ENCODE results near the gene TEKT4. TPM values are rescaled to one million over a fixed set of nuclear protein-coding genes. Genes with fewer than 3 reads are reported as not detected.
"Not testable (repeated sequence)": the region's sequence is repeated elsewhere in the genome, so short reads cannot be mapped to it uniquely, and the experiment has no call there.

Gene TEKT4
- not detected for total RNA-seq (ENCODE audit: unreplicated experiment)
- long read RNA-seq = 0 reads

GRCh38 chr2:94871226-94872087, at the start of gene TEKT4:
TEKT4 (plus strand) TSS chr2:94871430; CDS start chr2:94871580, 150 bp downstream.
- H3K4me1 Mint-ChIP-seq (ENCODE audit: unreplicated experiment) = peaks cover 3% of the 10 kb centered on the region
- no peaks in the 10 kb centered on the region for H3K9me3 Mint-ChIP-seq (ENCODE audit: unreplicated experiment)
- H3K27ac Mint-ChIP-seq (ENCODE audit: unreplicated experiment) = no peak within 1 kb of the TSS
- H3K27me3 Mint-ChIP-seq (ENCODE audit: unreplicated experiment) = peaks cover 17% of the 10 kb centered on the region
- H3K36me3 Mint-ChIP-seq (ENCODE audit: low read depth, unreplicated experiment) = no peaks in the 10 kb centered on the region
- no peak for TF ChIP-seq CTCF (IDR thresholded peaks at IDR 0.05; ENCODE audit: unreplicated experiment)
- H3K4me3 Mint-ChIP-seq (ENCODE audit: unreplicated experiment) = peak within 1 kb of the TSS; percentile 82
- DNase-seq (ENCODE audit: low spot score) = peak; percentile 47

GRCh38 chr2:94839224-94839623, 32.0 kb upstream of the TEKT4 start:
- not testable (repeated sequence) for H3K36me3 Mint-ChIP-seq (ENCODE audit: low read depth, unreplicated experiment); H3K27ac Mint-ChIP-seq (ENCODE audit: unreplicated experiment); H3K4me3 Mint-ChIP-seq (ENCODE audit: unreplicated experiment); H3K4me1 Mint-ChIP-seq (ENCODE audit: unreplicated experiment); H3K9me3 Mint-ChIP-seq (ENCODE audit: unreplicated experiment); DNase-seq (ENCODE audit: low spot score); H3K27me3 Mint-ChIP-seq (ENCODE audit: unreplicated experiment)

GRCh38 chr2:94856856-94857255, 14.4 kb upstream of the TEKT4 start:
- not testable (repeated sequence) for H3K9me3 Mint-ChIP-seq (ENCODE audit: unreplicated experiment); H3K36me3 Mint-ChIP-seq (ENCODE audit: low read depth, unreplicated experiment); H3K4me1 Mint-ChIP-seq (ENCODE audit: unreplicated experiment); H3K27ac Mint-ChIP-seq (ENCODE audit: unreplicated experiment); DNase-seq (ENCODE audit: low spot score)
- H3K4me3 Mint-ChIP-seq (ENCODE audit: unreplicated experiment) = peak overlapping the region; percentile 65
- H3K27me3 Mint-ChIP-seq (ENCODE audit: unreplicated experiment) = peaks cover 13% of the 10 kb centered on the region

- H3K36me3 Mint-ChIP-seq (ENCODE audit: low read depth, unreplicated experiment); H3K4me1 Mint-ChIP-seq (ENCODE audit: unreplicated experiment); DNase-seq (ENCODE audit: low spot score); H3K27ac Mint-ChIP-seq (ENCODE audit: unreplicated experiment); H3K9me3 Mint-ChIP-seq (ENCODE audit: unreplicated experiment): not testable (repeated sequence)
- Mint-ChIP-seq H3K4me3 (ENCODE audit: unreplicated experiment) (peak overlapping the region; percentile 65), H3K27me3 (ENCODE audit: unreplicated experiment) (peaks cover 18% of the 10 kb centered on the region)
Measured at GRCh38 chr2:94857367-94858162, 13.7 kb upstream of the TEKT4 start.

GRCh38 chr2:94858163-94858888, 12.9 kb upstream of the TEKT4 start:
- not testable (repeated sequence) for H3K4me1 Mint-ChIP-seq (ENCODE audit: unreplicated experiment); H3K27ac Mint-ChIP-seq (ENCODE audit: unreplicated experiment); DNase-seq (ENCODE audit: low spot score); H3K36me3 Mint-ChIP-seq (ENCODE audit: low read depth, unreplicated experiment); H3K9me3 Mint-ChIP-seq (ENCODE audit: unreplicated experiment); H3K4me3 Mint-ChIP-seq (ENCODE audit: unreplicated experiment)
- peaks cover 18% of the 10 kb centered on the region for H3K27me3 Mint-ChIP-seq (ENCODE audit: unreplicated experiment)

GRCh38 chr2:94861308-94862152, 9.7 kb upstream of the TEKT4 start:
- Mint-ChIP-seq H3K9me3 (ENCODE audit: unreplicated experiment) (no peaks in the 10 kb centered on the region), H3K27me3 (ENCODE audit: unreplicated experiment) (peaks cover 18% of the 10 kb centered on the region), H3K4me3 (ENCODE audit: unreplicated experiment) (no peak overlapping the region), H3K27ac (ENCODE audit: unreplicated experiment) (no peak overlapping the region), H3K36me3 (ENCODE audit: low read depth, unreplicated experiment) (no peaks in the 10 kb centered on the region), H3K4me1 (ENCODE audit: unreplicated experiment) (peaks cover 4% of the 10 kb centered on the region)
- DNase-seq (ENCODE audit: low spot score) = peak; percentile 27
- TF ChIP-seq CTCF (IDR thresholded peaks at IDR 0.05; ENCODE audit: unreplicated experiment) = no peak

- H3K4me1 Mint-ChIP-seq (ENCODE audit: unreplicated experiment); H3K27ac Mint-ChIP-seq (ENCODE audit: unreplicated experiment); H3K4me3 Mint-ChIP-seq (ENCODE audit: unreplicated experiment); H3K9me3 Mint-ChIP-seq (ENCODE audit: unreplicated experiment); H3K36me3 Mint-ChIP-seq (ENCODE audit: low read depth, unreplicated experiment); DNase-seq (ENCODE audit: low spot score): not testable (repeated sequence)
- peaks cover 14% of the 10 kb centered on the region for H3K27me3 Mint-ChIP-seq (ENCODE audit: unreplicated experiment)
Measured at GRCh38 chr2:94862903-94863302, 8.3 kb upstream of the TEKT4 start.

All from endothelial cell (in vitro differentiated cells).